Measurements from ENCODE around the gene RASAL2. TPM values are rescaled to one million over a fixed set of nuclear protein-coding genes. Genes with fewer than 3 reads are reported as not detected.

RASAL2 gene
- polyA plus RNA-seq, 2 of the 4 experiments (the other 2 are of a cell fraction): 7.1 to 17.6 TPM

GRCh38 chr1:178521241-178521640 is 427.3 kb downstream of the RASAL2 start (continued):
- no peak for TF ChIP-seq RNF2 (IDR thresholded peaks at IDR 0.05; ENCODE audit: borderline replicate concordance, low read depth)

- WGBS (ENCODE audit: missing lambda C conversion rate): 78% methylated on average over 4 of the region's 4 CpGs
- TF ChIP-seq RCOR1 (IDR thresholded peaks at IDR 0.05; ENCODE audit: low read depth, low read length) (no peak), MAZ (IDR thresholded peaks at IDR 0.05; ENCODE audit: borderline replicate concordance, low read depth, low read length) (no peak), PHF8 (IDR thresholded peaks at IDR 0.05; ENCODE audit: borderline replicate concordance, low read depth) (no peak), POLR2AphosphoS2 (conservative IDR thresholded peaks at IDR 0.05; ENCODE audit: low read length) (no peak), EHF (CRISPR knock-in tag; IDR thresholded peaks at IDR 0.05) (no peak), HMGXB4 (CRISPR knock-in tag; IDR thresholded peaks at IDR 0.05; ENCODE audit: borderline replicate concordance) (no peak), BHLHE40 (IDR thresholded peaks at IDR 0.05; ENCODE audit: low read depth, low read length) (no peak), ZSCAN20 (CRISPR knock-in tag; IDR thresholded peaks at IDR 0.05) (no peak), USF2 (IDR thresholded peaks at IDR 0.05) (no peak), HEYL (CRISPR knock-in tag; IDR thresholded peaks at IDR 0.05) (no peak), HES2 (IDR thresholded peaks at IDR 0.05) (no peak), TP53 (CRISPR knock-in tag; IDR thresholded peaks at IDR 0.05) (no peak), ZFP36 (IDR thresholded peaks at IDR 0.05; ENCODE audit: borderline replicate concordance, partially characterized antibody) (no peak), HOXA7 (CRISPR knock-in tag; IDR thresholded peaks at IDR 0.05) (no peak), KDM5A (IDR thresholded peaks at IDR 0.05) (no peak), MAFK (IDR thresholded peaks at IDR 0.05; ENCODE audit: partially characterized antibody) (no peak)
- Histone ChIP-seq H3K9me3 (no peaks in the 10 kb centered on the region), H3K27ac (no peak overlapping the region), H3K4me3 (no peak overlapping the region), H3K4me1 (peaks cover 12% of the 10 kb centered on the region), H3K4me2 (no peak overlapping the region)
- ATAC-seq (no peak), DNase-seq (ENCODE audit: low read depth in 1 of 2, low spot score in 1 of 2) (no peak), FAIRE-seq (no peak)
- CTCF ChIA-PET: interaction anchor here (0.7 to 18.9 kb wide), 5 partner anchors 10 to 478 kb away, joined by 3 to 352 read pairs (median 10); no protein-coding TSS in a partner anchor
- POLR2A ChIA-PET: interaction anchor here (0.6 kb wide), 1 partner anchor 99 kb away, joined by 5 read pairs; no protein-coding TSS in a partner anchor
Measured at GRCh38 chr1:178527117-178527516, 433.2 kb downstream of the RASAL2 start.

- Histone ChIP-seq H3K4me1 (peaks cover 15% of the 10 kb centered on the region), H3K9me3 (no peaks in the 10 kb centered on the region), H3K4me3 (no peak overlapping the region), H3K27ac (no peak overlapping the region), H3K4me2 (no peak overlapping the region)
- TF ChIP-seq E2F6 (IDR thresholded peaks at IDR 0.05; ENCODE audit: borderline replicate concordance, low read depth) (no peak), CHD2 (IDR thresholded peaks at IDR 0.05; ENCODE audit: low read length, partially characterized antibody) (no peak), SREBF2 (IDR thresholded peaks at IDR 0.05) (no peak), MAFK (IDR thresholded peaks at IDR 0.05; ENCODE audit: partially characterized antibody) (no peak)
- ATAC-seq: no peak
- DNase-seq (ENCODE audit: low read depth in 1 of 2, low spot score in 1 of 2): no peak
- FAIRE-seq: no peak
- ChIA-PET CTCF (interaction anchor here (0.6 to 18.9 kb wide), 8 partner anchors 9 to 477 kb away, joined by 3 to 352 read pairs (median 5); no protein-coding TSS in a partner anchor), POLR2A (no interaction called here)
- 78% methylated on average over 10 of the region's 10 CpGs for WGBS (ENCODE audit: missing lambda C conversion rate)
Measured at GRCh38 chr1:178528228-178528952, 434.5 kb downstream of the RASAL2 start.

Data from A549 (cell line).